SKM-1 treated with dmso at 0.1 percent for 144 hours (cell line): ENCODE measurements around the gene TMCC1.
A peak's percentile ranks its signal among the peaks of the same experiment; 100 is the strongest.

Experiments used
- DNase-seq: peaks from one replicate; lab custom pipeline; 2025; ENCODE audit not compliant: unreplicated experiment; lab: John Stamatoyannopoulos, UW

The TMCC1 gene

DNA sequence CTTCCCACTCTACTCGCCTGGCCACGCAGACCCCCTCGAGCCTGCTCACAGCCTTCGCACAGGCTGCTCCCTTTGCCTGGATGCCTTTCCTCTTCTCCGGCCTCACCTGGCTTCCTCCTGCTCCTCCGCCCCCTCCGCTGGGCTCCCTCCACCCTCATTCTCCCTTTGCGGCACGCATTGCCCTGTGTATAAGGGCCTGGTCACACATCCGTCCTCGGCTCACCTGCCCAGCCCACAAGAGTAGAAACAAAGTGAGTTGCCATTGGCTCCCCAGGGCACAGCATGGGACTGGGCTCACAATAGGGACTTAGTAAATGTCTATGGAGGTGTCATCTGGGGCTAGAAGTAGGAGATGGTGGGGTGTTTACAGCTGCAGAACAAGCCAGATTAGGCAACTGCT is 291.2 kb downstream of the TMCC1 start:
- no peak for DNase-seq

GRCh38 chr3:129601713-129602112 is 291.8 kb downstream of the TMCC1 start:
- DNase-seq: no peak

DNA sequence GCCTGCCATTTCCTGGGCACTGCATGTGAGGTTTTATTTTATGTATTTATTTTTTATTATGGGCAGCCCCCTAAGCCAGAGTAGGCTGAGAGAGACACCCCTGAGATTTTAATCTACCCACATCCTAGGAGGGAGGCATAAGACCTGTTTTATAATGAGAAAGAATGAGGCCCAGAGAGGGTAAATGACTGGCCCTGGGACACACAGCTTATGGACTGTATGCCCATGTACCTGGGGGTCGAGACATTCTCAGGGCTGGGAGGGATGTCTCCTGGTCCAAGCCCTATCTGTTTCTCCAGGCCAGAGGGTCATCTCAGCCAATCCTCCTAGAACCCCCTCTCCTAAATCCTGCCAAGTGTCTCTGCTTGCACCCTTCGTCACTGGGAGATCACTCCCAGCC is 293.2 kb downstream of the TMCC1 start:
- DNase-seq: no peak

GRCh38 chr3:129599607-129600006 is 293.9 kb downstream of the TMCC1 start:
- DNase-seq: peak; percentile 85

- no peak for DNase-seq
Observed at GRCh38 chr3:129599073-129599472, 294.4 kb downstream of the TMCC1 start.

- no peak for DNase-seq
Observed at GRCh38 chr3:129598484-129598883, 295.0 kb downstream of the TMCC1 start.

DNA sequence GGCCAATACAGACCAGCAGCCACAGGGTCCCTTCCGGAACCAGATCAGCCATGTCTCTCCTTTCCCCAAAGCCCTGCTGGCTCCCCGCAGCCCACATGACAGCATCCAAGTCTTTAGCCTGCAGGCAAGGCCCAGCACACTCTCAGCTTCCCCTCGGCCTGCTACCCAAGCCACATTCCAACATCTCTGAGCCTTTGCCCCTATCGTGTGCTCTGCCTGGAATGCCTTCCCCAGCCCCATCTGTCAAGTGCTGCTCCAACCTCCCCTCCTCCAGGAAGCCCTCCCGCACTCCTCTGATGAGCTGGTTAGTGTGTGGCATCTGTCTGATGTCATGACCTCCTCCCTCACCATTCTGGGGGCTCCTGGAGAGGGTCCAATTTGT is 295.5 kb downstream of the TMCC1 start:
- DNase-seq: no peak
